HS-5 (cell line): ENCODE data around the gene SENP8.
"Not testable (repeated sequence)": the region's sequence is repeated elsewhere in the genome, so short reads cannot be mapped to it uniquely, and the experiment has no call there.

ENCODE experiments used
- DNase-seq: peaks from one replicate; pipeline ENCODE4 v3.0.0-alpha.2; 2012; ENCODE audit warnings: low read depth

The SENP8 gene

DNA sequence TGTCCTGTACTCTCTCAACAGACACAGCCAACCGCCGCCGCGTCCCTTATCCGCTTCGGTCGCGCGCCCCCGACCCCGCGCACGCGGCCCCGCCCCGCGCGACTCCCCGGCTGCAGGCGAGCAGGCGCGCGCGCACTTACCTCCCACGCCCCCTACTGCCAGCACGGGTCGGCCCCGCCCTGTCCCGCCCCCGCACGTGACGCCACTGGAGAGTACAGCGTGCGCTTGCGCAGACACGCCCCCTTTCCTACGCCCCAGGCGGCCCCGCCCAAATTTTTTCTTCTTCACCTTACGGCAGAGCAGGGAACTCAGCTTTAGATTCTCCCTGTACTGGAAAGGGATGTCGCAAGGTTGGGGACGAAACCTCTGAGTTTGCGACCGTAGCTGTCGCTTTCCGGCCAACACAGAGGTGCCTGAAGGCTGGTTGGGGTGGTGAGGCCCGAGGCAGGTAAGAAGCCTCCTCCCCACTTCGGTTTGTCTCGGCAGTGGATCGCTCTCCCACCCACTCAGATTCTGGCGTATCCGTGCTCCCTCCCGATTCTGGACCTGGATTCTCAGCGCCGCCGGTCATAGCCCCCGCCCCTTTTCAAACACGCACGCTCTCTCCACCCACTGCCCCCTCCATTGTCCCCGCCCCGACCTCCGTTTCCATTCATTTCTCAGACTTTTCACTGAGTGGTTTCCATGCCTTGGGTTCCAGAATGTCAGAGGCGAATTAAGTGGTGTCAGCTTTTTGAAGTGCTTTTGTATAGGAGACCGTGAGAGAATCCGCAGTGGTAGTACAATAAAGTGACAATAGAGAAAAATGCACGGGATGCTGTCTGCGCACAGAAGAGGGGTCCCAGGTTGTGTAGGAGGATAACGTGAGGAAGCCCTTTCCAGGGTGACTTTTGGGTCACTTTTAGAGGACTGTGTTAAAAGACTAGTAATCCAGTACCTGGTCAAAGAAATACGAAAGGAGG, at the start of gene SENP8, which contains the start of gene MYO9A:
Gene SENP8 (plus strand): TSS at position 387 of the 962 bp plus-strand sequence. CDS start 21,221 bp downstream, outside the sequence.
Gene MYO9A (minus strand): TSS at position 134 of the 962 bp plus-strand sequence. CDS start 71,587 bp downstream, outside the sequence.
- DNase-seq, result peak; percentile 95

DNA sequence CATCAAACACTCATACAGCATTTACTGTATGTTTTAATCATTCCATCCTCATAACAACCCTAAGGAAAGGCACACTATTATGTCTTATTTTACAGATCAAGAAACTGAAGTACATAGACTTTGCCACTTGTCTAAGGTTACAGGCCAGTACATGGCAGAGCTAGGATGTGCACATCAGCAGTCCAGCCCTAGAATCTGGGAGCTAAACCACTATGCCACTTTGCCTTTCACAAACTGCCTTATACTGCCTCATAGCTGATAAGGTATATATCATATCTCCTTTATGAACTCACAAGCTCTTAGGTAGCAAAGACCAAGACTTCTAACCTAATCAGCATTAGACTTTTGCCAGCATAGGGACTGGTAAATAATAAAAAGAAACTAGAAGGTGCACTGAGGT, 49.3 kb upstream of the SENP8 start:
- no peak for DNase-seq

DNA sequence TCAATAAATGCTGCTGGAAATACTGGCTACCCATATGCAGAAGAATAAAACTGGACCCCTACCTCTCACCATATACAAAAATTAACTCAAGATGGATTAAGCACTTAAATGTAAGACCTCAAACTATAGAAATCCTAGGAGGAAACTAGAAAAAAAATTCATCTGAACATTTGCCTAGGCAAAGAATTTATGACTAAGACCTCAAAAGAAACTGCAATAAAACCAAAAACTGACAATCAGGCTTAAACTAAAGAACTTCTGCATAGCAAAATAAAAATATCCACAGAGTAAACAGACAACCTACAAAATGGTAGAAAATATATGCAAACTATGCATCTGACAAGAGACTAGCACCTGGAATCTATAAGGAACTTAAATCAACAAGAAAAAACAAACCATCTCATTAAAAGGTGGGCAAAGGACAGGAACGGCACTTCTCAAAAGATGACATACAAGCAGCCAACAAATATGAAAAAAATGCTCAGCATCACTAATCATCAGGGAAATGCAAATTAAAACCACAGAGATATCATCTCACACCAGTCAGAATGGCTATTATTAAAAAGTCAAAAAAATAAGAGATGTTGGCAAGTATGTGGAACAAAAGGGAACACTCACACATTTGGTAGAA, 47.3 kb upstream of the SENP8 start:
- no peak for DNase-seq

DNA sequence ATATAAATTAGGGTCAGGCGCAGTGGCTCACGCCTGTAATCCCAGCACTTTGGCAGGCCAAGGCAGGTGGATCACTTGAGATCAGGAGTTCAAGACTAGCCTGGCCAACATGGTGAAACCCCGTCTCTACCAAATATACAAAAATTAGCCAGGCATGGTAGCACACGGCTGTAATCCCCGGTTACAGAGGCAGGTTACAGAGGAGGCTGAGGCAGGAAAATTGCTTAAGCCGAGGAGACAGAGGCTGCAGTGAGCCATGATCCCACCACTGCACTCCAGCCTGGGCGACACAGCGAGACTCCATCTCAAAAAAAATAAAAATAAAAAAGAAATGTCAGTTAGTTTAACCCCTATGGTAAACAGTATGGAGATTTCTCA, 46.8 kb upstream of the SENP8 start:
- not testable (repeated sequence) for DNase-seq

DNA sequence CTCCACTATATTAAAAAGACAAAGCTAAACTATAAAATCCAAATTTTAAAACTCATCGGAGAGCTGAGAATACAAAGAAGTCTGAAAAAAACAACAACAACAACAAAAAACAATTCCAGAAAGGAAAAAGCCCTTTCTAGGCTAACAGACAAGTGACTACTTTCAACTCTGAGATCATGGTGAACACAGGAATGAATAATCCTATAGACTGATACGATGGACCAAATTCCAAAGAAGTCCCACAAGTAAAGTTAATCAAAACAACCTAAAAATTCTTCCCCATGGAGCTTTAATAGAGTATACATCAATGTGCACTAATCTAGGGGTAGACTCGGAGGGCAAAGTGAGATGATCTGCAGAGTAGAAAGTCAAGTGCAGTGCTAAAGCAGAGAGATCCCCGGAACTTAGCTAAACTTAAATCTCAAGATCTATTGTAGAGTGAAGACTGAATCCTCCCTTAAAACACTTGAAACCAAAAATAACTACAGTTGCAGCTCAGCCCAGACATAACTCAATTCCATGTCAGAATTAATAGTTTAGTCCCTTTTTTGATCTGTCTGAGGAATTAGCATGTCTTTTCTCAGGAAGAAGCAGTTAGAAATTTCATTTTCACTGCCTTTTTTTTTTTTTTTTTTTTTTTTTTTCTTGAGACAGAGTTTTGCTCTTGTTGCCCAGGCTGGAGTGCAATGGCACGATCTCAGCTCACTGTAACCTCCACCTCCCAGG, 43.7 kb upstream of the SENP8 start:
- DNase-seq, result no peak

DNA sequence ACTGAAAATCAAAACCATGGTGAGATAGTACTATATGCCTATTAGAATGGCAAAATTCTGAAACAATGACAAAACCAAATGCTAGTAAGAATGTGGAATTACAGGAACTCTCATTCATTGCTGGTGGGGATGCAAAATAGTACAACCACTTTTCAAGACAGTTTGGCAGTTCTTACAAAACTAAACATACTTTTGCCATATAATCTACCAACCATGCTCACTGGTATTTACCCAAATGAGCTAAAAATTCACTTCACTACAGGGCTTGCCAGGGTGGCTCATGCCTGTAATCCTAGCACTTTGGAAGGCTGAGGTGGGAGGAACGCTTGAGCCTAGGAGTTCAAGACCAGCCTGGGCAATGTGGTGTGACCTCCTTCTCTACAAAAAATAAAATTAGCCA, 40.3 kb upstream of the SENP8 start:
- DNase-seq, result no peak

DNA sequence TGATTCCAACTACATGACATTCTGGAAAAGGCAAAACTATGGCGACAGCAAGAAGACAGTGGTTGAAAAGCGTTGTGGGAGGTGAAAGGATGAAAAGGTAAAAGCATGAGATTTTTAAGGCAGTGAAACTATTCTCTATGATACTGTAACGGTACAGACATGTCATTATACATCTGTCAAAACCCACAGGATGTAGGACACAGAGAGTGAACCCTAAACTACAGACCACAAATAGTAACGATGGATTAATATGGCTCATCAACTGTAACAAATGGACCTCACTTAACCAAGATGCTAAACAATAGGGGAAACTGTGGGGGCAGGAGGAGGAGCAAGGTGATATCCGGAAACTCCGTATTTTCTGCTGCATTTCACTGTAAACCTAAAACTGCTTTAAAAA, 39.3 kb upstream of the SENP8 start:
- DNase-seq, result no peak

DNA sequence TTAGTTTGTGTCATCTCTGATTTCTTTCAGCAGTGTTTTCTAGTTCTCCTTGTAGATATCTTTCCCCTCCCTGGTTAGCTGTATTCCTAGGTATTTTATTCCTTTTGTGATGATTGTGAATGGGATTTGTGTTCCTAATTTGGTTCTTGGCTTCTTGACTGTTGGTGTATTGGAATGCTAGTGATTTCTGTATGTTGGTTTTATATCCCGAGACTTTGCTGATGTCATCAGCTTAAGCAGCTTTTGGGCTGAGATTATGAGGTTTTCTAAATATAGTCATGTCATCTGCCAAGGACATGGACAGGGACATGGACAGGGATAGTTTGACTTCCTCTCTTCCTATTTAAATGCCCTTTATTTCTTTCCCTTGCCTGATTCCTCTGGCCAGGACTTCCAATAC, 36.0 kb upstream of the SENP8 start:
- no peak for DNase-seq

DNA sequence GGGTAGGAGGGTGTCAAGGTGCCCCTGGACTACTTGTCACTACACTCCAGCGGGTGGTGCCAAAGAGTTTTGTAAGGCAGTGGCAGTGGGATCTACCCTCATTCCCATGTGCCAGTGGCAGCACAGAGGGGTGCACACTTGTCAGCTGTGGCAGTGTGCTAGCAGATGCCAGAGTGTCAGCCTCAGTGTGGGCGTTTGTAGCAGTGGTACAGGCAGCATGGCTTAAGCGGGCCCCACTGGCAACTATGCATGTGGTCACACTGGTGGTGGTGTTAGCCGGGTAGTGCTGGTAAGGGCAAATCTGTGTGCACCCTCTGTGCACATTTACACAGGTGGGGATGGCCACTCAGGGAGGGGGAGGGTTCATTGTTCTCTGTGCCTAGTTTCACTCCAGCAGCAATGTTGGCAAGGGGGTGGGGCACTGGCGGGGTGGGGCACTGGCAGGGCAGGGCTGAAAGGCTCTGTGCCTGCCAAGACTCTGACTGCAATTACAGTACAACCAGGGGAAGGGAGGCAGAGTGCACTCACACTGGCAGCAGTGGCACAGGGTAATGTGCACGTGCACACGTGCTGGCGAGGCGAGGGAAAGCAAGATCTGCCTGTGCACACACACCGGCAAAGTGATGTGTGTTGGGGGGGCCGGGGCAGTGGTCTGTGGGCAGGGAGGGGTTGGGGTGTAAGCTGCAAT, 32.0 kb upstream of the SENP8 start:
- DNase-seq, result no peak

DNA sequence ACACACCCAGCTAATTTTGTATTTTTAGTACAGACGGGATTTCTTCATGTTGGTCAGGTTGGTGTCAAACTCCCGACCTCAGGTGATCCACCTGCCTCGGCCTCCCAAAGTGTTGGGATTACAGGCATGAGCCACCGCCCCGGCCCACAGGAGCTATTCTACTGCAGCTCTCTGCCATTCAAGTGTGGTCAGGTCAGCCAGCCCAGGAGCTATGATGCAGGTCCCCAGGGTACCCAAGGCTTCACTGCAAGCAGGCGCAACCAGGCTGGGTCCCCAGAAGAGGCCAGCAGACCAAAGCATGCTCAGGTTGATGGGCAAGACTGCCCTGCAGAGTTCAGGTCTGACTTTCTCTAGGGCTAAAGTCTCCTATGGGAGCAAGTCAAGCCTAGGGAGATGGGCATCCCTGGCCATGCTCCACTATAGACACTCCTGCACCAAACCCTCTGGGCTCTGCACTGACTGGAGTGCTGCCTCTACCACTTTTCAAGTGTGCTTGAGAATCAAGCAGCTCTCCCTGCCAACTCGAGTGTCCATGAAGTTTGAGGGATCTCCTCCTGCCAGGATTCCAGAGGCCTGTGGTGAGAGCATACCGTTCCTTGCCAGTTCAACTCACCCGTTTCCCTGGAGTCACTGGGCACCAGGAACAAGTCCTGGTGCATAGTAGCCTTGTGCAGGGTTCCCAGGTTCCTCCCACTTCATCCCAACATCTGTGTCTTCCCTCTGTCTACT, 31.1 kb upstream of the SENP8 start:
- no peak for DNase-seq

DNA sequence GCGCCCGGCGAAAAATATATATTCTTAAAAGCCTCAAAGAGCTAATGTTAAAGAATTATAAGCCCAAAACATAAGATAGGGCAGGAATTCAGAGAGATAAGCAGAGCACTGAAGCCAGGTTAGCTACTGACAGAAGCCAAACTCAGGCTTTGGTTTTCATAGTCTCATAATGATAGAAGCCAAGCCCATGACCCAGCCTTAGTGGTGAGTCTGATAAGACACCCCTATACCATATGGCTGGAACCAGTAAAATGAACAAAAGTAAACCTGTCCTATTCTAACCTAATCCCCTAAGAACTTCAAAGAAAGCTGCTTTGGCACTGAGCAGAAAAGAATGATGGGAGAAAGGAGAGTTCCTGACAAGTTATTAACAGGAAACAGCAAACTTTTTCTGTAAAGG, 26.2 kb upstream of the SENP8 start:
- no peak for DNase-seq

DNA sequence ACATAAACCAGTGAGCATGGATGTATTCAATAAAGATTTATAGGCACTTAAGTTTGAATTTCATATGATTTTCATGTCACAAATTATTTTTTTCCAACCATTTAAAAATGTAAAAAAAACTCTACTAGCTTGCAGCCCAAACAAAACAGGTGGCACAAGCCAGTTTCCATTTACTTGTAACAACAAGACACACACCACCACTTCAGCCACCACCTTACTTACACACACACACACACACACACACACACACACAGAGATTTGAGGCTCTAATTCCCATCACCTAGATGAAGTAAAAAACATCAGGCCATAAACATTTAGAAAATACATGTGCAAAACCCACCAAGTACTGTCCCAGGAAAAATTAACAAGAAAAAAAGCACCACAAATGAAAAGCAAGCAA, 25.5 kb upstream of the SENP8 start:
- no peak for DNase-seq

DNA sequence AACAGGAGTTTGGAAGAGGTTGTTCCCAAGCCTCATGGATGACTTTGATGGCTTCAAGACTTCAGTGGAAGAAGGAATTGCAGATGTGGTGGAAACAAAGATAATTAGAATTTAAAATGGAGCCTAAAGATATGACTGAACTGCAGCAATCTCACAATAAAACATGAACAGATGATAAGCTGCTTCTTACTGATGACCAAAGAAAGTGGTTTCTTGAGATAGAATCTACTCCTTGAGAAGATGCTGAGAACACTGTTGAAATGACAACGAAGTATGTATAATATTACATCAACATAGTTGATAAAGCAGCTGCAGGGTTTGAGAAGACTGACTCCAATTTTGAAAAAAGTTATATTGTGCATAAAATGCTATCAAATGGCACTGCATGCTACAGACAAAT, 21.4 kb upstream of the SENP8 start:
- DNase-seq, result no peak

DNA sequence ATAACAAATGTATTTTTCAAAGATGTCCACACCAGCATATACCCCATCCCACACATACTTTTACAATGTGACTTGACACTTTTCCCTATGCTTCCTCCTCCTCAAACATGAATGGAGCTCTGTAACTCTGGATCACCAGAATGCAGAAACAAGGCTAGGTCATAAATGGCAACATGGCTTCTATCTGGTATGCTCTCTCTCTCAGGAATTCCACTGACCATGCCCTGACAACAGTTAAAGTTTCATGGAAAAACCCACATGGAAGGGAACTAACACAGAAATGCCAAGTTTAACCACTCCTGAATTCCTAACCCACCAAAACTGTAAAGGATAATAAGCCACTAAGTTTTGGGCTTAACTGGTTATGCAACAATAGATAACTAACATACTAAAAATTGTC, 20.2 kb upstream of the SENP8 start:
- DNase-seq, result no peak

DNA sequence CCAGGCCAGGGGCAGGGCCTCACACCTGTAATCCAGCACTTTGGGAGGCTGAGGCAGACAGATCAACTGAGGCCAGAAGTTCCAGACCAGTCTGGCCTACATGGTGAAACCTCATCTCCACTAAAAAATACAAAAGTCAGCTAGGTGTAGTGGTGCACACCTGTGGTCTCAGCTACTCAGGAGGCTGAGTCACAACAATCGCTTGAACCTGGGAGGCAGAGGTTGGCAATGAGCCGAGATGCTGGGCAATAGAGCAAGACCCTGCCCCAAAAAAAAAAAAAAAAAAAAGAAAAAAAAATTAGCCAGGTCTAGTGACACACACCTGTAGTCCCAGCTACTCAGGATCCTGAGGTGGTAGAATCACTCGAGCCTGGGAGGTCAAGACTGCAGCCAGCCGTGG, 19.0 kb upstream of the SENP8 start:
- DNase-seq, result no peak

DNA sequence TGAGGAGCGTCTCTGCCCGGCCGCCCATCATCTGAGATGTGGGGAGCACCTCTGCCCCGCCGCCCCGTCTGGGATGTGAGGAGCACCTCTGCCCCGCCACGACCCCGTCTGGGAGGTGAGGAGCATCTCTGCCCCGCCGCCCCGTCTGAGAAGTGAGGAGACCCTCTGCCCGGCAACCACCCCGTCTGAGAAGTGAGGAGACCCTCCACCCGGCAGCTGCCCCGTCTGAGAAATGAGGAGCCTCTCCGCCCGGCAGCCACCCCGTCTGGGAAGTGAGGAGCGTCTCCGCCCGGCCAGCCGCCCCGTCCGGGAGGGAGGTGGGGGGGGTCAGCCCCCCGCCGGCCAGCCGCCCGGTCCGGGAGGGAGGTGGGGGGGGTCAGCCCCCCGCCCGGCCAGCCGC, 17.7 kb upstream of the SENP8 start:
- not testable (repeated sequence) for DNase-seq

DNA sequence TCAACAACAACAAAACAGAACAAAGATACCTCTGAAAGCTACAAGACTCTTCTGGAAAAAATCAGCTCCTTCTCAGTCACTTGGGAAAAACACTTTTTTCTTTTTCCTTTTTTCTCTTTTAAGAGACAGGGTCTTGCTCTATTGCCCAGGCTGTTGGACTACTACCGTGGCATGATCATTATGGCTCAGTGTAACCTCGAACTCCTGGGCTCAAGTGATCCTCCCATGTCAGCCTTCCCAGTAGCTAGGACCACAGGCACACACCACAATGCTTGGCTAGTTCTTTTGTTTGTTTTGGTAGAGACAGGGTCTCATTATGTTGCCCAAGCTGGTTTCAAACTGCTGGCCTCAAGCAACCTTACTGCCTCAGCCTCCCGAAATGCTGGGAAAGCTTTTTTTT, 13.1 kb upstream of the SENP8 start:
- no peak for DNase-seq

DNA sequence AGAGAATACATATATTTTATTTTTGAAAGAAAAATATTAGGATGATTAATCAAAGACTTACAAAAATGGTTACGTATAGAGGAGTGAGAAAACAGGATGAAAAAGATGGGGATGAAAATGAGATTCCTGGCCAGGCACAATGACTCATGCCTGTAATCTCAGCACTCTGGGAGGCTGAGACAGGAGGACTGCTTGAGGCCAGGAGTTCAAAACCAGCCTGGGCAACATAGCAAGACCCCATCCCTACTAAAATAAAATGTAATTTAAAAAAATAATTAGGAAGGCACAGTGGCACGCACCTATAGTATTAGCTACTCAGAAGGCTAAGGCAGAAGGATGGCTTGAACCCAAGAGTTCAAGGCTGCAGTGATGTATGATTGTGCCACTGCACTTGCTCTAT, 12.1 kb upstream of the SENP8 start:
- DNase-seq, result no peak

DNA sequence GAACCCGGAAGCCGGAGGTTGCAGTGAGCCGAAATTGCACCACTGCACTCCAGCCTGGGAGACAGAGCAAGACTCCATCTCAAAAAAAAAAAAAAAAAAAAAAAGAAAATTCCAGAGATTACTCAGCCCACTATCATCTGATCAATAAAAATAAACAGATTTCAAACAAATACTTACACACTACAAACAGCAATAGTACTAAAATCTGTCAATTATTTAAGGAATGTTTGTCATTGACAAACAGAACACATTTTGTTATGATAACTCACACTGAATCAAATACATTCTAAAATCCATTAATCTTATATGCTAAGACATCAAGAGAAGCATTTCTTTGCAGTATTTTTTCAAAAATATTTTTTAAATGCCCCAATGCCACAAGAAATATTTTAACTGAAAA, 7.8 kb upstream of the SENP8 start:
- no peak for DNase-seq

DNA sequence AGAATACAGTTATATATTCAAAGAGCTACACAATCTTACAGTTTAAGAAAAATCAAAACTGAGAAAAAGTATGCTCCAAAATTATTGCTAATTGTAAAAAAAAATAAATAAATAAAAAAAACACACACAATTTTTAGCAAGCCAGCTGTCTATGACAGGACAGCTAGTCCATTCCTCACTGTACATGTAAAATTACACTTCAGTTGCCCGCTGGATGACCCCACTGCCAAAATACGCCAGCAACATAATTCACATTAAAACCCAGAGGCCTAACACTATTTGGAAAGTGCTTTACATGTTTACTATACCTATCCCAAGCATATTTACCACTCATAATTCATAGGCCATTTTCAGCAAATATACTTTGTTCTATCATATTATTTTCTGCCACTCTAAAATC, 6.1 kb upstream of the SENP8 start:
- no peak for DNase-seq

DNA sequence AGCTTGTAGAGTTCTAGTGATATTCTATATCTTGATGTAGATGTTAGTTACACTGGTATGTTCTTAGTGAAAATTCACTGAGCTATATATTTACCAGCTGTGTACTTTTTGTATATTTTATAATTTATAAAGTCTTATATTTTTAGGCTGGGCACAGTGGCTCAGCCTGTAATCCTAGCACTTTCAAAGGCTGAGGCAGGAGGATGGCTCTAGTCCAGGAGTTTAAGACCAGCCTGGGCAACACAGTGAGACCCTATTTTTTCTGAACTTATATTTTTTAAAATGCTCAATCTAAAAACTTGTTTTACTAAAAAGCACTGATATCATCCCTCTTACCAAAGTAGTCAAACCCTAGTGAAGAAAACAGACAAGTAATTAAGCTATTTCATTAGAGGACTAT, 5.4 kb upstream of the SENP8 start:
- DNase-seq, result no peak
